Fibroblast of skin of abdomen (primary cell): ENCODE results near the gene RAB9A.
"Not testable (repeated sequence)": the region's sequence is repeated elsewhere in the genome, so short reads cannot be mapped to it uniquely, and the experiment has no call there.

Experiments used
- DNase-seq: peaks from one replicate; pipeline ENCODE4 v3.0.0-alpha.2; 2013

Gene RAB9A

GRCh38 chrX:13703135-13703534 is 14.2 kb downstream of the RAB9A start:
- no peak for DNase-seq

GRCh38 chrX:13703589-13703988 is 14.7 kb downstream of the RAB9A start:
- no peak for DNase-seq

- no peak for DNase-seq
Measured at GRCh38 chrX:13711141-13711540, 22.2 kb downstream of the RAB9A start.

GRCh38 chrX:13716455-13716854 is 27.5 kb downstream of the RAB9A start:
- DNase-seq = no peak

GRCh38 chrX:13716905-13717304 is 28.0 kb downstream of the RAB9A start:
- no peak for DNase-seq

GRCh38 chrX:13717700-13718472 is 29.0 kb downstream of the RAB9A start:
- DNase-seq = peak; percentile 63

- DNase-seq = no peak
Measured at GRCh38 chrX:13719192-13719856, 30.4 kb downstream of the RAB9A start.

- DNase-seq = no peak
Measured at GRCh38 chrX:13721371-13721770, 32.4 kb downstream of the RAB9A start.

- DNase-seq = peak; percentile 40
Measured at GRCh38 chrX:13721819-13722519, 33.0 kb downstream of the RAB9A start.

- DNase-seq = not testable (repeated sequence)
Measured at GRCh38 chrX:13724878-13725277, 36.0 kb downstream of the RAB9A start.

GRCh38 chrX:13726583-13726982 is 37.7 kb downstream of the RAB9A start:
- not testable (repeated sequence) for DNase-seq

- DNase-seq = not testable (repeated sequence)
Measured at GRCh38 chrX:13730523-13730922, 41.6 kb downstream of the RAB9A start.

GRCh38 chrX:13732246-13733067 is 43.5 kb downstream of the RAB9A start:
- DNase-seq = peak; percentile 19

GRCh38 chrX:13733506-13733905 is 44.6 kb downstream of the RAB9A start:
- DNase-seq = no peak

GRCh38 chrX:13734278-13735172 is 45.6 kb downstream of the RAB9A start, which contains the start of the genes OFD1 and TRAPPC2:
Gene OFD1 (plus strand): TSS chrX:13734748. CDS start chrX:13735072, 324 bp downstream.
Gene TRAPPC2 (minus strand): TSS chrX:13734620. CDS start chrX:13719963, 14,657 bp downstream.
- DNase-seq = peak; percentile 94

- DNase-seq = no peak
Measured at GRCh38 chrX:13741695-13742094, 52.8 kb downstream of the RAB9A start.

GRCh38 chrX:13742397-13743176 is 53.7 kb downstream of the RAB9A start:
- no peak for DNase-seq

GRCh38 chrX:13747836-13748235 is 58.9 kb downstream of the RAB9A start:
- peak; percentile 58 for DNase-seq

GRCh38 chrX:13748486-13748885 is 59.6 kb downstream of the RAB9A start:
- peak; percentile 17 for DNase-seq

GRCh38 chrX:13750204-13750603 is 61.3 kb downstream of the RAB9A start:
- DNase-seq = peak; percentile 26
